ENCODE data around the gene ATXN1.

ATXN1 gene

DNA sequence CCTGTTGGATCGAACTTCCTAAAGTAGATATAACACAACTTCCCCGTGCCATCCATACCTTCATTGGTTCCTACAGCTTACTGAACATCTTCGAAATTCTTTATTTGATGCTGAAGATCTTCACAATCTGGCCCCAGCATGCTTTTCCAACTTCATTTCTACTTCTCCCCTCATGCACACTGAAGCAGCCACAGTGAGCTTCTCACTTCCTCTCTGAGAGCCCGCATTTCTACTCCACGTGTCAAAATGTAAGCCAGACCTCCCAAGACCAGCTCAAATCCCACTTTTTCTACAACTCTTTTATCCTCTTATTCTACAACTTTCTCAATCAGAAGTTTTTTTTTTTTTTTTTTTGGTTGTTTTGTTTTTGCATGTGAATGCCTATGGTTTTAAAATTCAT lies 268.1 kb downstream of the ATXN1 start:
- no peak for DNase-seq (ENCODE audit: low spot score)
- TF ChIP-seq, protein P1, sequence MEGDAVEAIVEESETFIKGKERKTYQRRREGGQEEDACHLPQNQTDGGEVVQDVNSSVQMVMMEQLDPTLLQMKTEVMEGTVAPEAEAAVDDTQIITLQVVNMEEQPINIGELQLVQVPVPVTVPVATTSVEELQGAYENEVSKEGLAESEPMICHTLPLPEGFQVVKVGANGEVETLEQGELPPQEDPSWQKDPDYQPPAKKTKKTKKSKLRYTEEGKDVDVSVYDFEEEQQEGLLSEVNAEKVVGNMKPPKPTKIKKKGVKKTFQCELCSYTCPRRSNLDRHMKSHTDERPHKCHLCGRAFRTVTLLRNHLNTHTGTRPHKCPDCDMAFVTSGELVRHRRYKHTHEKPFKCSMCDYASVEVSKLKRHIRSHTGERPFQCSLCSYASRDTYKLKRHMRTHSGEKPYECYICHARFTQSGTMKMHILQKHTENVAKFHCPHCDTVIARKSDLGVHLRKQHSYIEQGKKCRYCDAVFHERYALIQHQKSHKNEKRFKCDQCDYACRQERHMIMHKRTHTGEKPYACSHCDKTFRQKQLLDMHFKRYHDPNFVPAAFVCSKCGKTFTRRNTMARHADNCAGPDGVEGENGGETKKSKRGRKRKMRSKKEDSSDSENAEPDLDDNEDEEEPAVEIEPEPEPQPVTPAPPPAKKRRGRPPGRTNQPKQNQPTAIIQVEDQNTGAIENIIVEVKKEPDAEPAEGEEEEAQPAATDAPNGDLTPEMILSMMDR (IDR thresholded peaks at IDR 0.05; ENCODE audit: extremely low read depth, missing control alignments) = no peak

DNA sequence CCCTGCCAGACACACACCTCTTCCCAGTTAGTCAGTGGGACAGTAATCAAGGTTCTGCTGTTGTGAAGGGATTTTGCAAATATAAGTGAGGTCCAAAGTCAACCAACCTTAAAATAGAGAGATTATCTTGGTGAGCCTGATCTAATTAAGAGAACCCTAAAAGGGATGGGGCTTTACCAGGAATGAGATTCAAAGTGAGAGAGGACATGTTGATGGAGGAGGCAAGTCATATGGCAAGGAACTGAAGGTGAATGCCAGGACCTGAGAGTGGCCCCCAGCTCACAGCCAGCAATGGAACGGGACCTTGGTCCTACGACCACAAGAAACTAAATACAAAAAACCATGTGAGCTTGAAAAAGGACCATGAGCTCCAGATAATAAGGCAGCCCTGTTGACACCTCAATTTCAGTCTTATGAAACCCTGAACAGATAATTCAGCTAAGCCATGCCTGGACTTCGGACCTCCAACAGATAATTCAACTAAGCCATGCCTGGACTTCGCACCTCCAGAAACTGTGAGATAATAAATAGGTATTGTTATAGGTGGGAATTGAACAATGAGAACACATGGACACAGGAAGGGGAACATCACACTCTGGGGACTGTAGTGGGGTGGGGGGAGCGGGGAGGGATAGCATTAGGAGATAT lies 269.5 kb downstream of the ATXN1 start:
- no peak for DNase-seq (ENCODE audit: low spot score)

GRCh38 chr6:16490616-16491015 lies 270.6 kb downstream of the ATXN1 start:
- TF ChIP-seq, protein P1 (IDR thresholded peaks at IDR 0.05; ENCODE audit: extremely low read depth, missing control alignments) = no peak
- DNase-seq (ENCODE audit: low spot score) = no peak

More for the DNA sequence above, 269.5 kb downstream of the ATXN1 start:
- TF ChIP-seq, protein P1 (IDR thresholded peaks at IDR 0.05; ENCODE audit: extremely low read depth, missing control alignments) = no peak

GRCh38 chr6:16488813-16489212 lies 272.4 kb downstream of the ATXN1 start:
- DNase-seq (ENCODE audit: low spot score) = no peak
- TF ChIP-seq, protein P1 (IDR thresholded peaks at IDR 0.05; ENCODE audit: extremely low read depth, missing control alignments) = no peak

GRCh38 chr6:16487996-16488674 lies 273.1 kb downstream of the ATXN1 start:
- TF ChIP-seq, protein P1 (IDR thresholded peaks at IDR 0.05; ENCODE audit: extremely low read depth, missing control alignments) = no peak
- DNase-seq (ENCODE audit: low spot score) = no peak

DNA sequence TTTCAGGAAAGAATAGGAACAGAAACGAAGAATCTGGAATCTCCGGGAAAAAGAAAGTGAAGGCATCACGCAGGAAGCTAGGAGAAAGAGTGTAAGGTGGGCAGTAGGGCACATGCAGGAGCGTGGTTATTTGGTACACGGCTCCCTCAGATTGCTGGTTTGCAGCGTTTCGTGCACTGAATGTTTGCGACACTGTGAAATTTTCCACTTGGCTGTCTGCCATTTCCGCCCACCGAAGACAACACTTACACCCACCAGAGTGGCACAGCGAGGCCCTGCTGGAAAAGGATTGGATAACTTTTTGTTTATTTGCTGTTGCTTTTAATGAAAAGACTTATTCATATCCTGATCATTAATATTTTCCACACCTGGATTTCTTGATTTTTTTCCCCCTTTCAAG lies 274.6 kb downstream of the ATXN1 start:
- TF ChIP-seq, protein P1 (IDR thresholded peaks at IDR 0.05; ENCODE audit: extremely low read depth, missing control alignments) = no peak
- DNase-seq (ENCODE audit: low spot score) = no peak

DNA sequence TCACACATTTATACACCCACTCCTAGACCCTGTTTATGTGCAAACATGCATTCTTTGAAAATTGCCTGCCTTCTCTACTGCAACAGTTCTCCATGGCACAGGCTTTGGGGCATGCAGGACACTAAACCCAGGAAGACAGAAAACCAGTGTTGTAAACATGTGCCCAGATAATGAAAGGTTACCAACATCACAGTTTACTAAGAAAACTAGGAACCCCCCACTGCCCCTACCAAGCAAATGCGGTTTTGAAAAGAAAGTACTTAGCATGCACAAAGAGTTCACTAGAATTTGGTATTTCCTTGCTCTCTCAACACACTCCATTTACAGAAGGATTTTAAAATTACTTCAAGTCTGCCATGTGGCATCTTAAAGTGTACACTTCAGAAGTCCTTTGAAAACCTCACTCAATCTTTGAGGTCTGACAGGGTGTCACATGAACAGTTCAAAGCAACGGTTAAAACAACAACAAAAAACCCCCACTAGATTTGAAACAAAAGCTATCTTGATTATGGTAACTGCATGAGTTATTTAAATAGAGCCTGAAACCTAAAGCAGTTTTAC lies 277.9 kb downstream of the ATXN1 start:
- TF ChIP-seq, protein P1 (IDR thresholded peaks at IDR 0.05; ENCODE audit: extremely low read depth, missing control alignments) = no peak
- no peak for DNase-seq (ENCODE audit: low spot score)
